NK-92 treated with Interleukin-12 subunit alpha and Interleukin-12 subunit beta, amount 100 ng/mL, for 24 hours (cell line): Measurements from ENCODE around the gene RNF145.
"Not testable (repeated sequence)": the region's sequence is repeated elsewhere in the genome, so short reads cannot be mapped to it uniquely, and the experiment has no call there.

ENCODE experiments used
- DNase-seq: peaks from one replicate; lab custom pipeline; 2025; lab: John Stamatoyannopoulos, UW

The RNF145 gene

GRCh38 chr5:159209438-159210209, at the start of gene RNF145:
Gene RNF145, minus strand, starts transcription at chr5:159209553. Its CDS starts 5,936 bp downstream, at chr5:159203617.
- DNase-seq, result peak; percentile 89

GRCh38 chr5:159258361-159258760, 49.0 kb upstream of the RNF145 start:
- no peak for DNase-seq

- DNase-seq, result no peak
Observed at GRCh38 chr5:159257629-159258283, 48.4 kb upstream of the RNF145 start.

- DNase-seq, result no peak
Observed at GRCh38 chr5:159257007-159257406, 47.7 kb upstream of the RNF145 start.

- no peak for DNase-seq
Observed at GRCh38 chr5:159252195-159252594, 42.8 kb upstream of the RNF145 start.

GRCh38 chr5:159249158-159249557, 39.8 kb upstream of the RNF145 start:
- no peak for DNase-seq

- no peak for DNase-seq
Observed at GRCh38 chr5:159244890-159245289, 35.5 kb upstream of the RNF145 start.

GRCh38 chr5:159244163-159244562, 34.8 kb upstream of the RNF145 start:
- DNase-seq, result no peak

- no peak for DNase-seq
Observed at GRCh38 chr5:159243385-159243784, 34.0 kb upstream of the RNF145 start.

- DNase-seq, result no peak
Observed at GRCh38 chr5:159242656-159243055, 33.3 kb upstream of the RNF145 start.

GRCh38 chr5:159241946-159242552, 32.7 kb upstream of the RNF145 start:
- no peak for DNase-seq

- DNase-seq, result no peak
Observed at GRCh38 chr5:159240301-159240870, 31.0 kb upstream of the RNF145 start.

GRCh38 chr5:159235871-159236520, 26.6 kb upstream of the RNF145 start:
- not testable (repeated sequence) for DNase-seq

- DNase-seq, result no peak
Observed at GRCh38 chr5:159231167-159231566, 21.8 kb upstream of the RNF145 start.

- no peak for DNase-seq
Observed at GRCh38 chr5:159230657-159231056, 21.3 kb upstream of the RNF145 start.

- not testable (repeated sequence) for DNase-seq
Observed at GRCh38 chr5:159228097-159228496, 18.7 kb upstream of the RNF145 start.

- no peak for DNase-seq
Observed at GRCh38 chr5:159227452-159227851, 18.1 kb upstream of the RNF145 start.

- DNase-seq, result no peak
Observed at GRCh38 chr5:159226451-159226850, 17.1 kb upstream of the RNF145 start.

- DNase-seq, result no peak
Observed at GRCh38 chr5:159224471-159224870, 15.1 kb upstream of the RNF145 start.

GRCh38 chr5:159223469-159223868, 14.1 kb upstream of the RNF145 start:
- DNase-seq, result no peak

- no peak for DNase-seq
Observed at GRCh38 chr5:159220206-159220605, 10.9 kb upstream of the RNF145 start.

GRCh38 chr5:159218595-159219023, 9.3 kb upstream of the RNF145 start:
- DNase-seq, result no peak
